GM12872 (cell line): ENCODE results near the gene RNF123.

Experiments
- CTCF ChIP-seq: IDR thresholded peaks from 3 replicates; pipeline ENCODE4 v1.5.1; 2011; ENCODE audit warnings: low read depth, mild to moderate bottlenecking, low read length, moderate library complexity; ENCODE audit not compliant: insufficient read depth

The RNF123 gene

GRCh38 chr3:49757197-49757596 lies 67.8 kb downstream of the RNF123 start:
- no peak for TF ChIP-seq CTCF

- no peak for TF ChIP-seq CTCF
Measured at GRCh38 chr3:49759226-49759625, 69.9 kb downstream of the RNF123 start.

DNA sequence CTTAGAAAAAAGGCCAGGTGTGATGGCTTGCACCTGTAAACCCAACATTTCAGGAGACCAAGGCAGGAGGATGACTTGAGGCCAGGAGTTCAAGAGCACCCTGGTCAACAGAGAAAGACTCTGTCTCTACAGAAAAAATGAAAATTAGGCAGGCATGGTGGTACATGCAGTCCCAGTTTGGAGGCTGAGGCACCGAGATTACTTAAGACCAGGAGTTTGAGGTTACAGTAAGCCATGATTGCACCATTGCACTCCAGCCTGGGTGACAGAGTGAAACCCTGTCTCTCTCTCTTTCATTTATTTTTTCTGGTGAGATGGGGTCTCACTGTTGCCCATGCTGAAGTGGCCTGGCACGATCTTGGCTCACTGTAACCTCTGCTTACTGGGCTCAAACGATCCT lies 72.3 kb downstream of the RNF123 start:
- no peak for TF ChIP-seq CTCF

DNA sequence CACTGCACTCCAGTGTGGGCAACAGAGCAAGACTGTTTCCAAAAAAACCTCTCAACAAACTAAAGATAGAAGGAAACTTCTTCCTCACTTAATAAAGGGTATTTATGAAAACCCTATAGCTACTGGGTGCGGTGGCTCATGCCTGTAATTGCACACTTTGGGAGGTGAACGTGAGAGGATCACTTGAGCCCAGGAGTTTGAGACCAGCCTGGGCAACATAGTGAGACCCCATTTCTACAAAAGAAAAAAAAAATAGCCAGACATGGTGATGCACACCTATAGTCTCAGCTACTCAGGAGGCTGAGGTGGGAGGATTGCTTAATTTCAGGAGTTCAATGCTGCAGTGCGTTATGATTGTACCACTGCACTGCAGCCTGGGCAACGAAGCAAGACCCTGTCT lies 74.6 kb downstream of the RNF123 start:
- no peak for TF ChIP-seq CTCF

- TF ChIP-seq CTCF, result no peak
Measured at GRCh38 chr3:49769286-49769915, 80.0 kb downstream of the RNF123 start.

GRCh38 chr3:49769926-49770325 lies 80.6 kb downstream of the RNF123 start:
- no peak for TF ChIP-seq CTCF
